PC-3 (cell line): ENCODE results near the gene CCDC91.

Source experiments
- CTCF ChIP-seq: fragments of 300-600 bp; sonication (generic); conservative IDR thresholded peaks from 2 replicates; pipeline ENCODE4 v1.5.1; 2017; ENCODE audit warnings: antibody characterized with exemption, low read depth, mild to moderate bottlenecking, low read length
- EZH2 ChIP-seq: fragments of 300-600 bp; sonication (generic); IDR thresholded peaks from one replicate; pipeline ENCODE4 v1.6.1; 2017; ENCODE audit warnings: antibody characterized with exemption, mild to moderate bottlenecking, low read length; ENCODE audit not compliant: unreplicated experiment
- EZH2phosphoT487 ChIP-seq: fragments of 300-600 bp; sonication (generic); IDR thresholded peaks from 2 replicates; pipeline ENCODE4 v1.6.1; 2018; ENCODE audit warnings: mild to moderate bottlenecking, antibody characterized with exemption, low read length, borderline replicate concordance

DNA sequence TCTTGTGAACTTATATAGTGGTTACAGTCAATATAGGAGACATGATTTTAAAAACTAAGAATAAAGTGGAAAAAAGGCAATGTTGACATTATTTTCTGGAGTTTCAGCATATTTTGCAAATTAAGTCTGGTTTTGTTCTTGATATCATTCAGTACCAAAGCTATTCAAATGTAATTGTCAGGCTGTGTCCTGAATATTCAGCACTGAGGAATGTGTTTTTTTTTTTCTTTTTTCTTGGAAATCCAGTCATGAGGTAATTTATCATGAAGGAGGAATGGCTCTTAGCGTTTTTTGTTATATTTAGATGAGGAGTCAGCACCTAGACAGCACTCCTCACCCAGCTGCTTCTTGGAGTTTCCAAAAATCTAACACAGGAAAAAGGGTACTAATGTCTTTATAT is 225.5 kb downstream of the CCDC91 start:
- no peak for TF ChIP-seq CTCF
- TF ChIP-seq EZH2, result no peak
- no peak for TF ChIP-seq EZH2phosphoT487
